ENCODE measurements around the gene FRMD4A.
A peak's percentile ranks its signal among the peaks of the same experiment; 100 is the strongest.

FRMD4A gene

DNA sequence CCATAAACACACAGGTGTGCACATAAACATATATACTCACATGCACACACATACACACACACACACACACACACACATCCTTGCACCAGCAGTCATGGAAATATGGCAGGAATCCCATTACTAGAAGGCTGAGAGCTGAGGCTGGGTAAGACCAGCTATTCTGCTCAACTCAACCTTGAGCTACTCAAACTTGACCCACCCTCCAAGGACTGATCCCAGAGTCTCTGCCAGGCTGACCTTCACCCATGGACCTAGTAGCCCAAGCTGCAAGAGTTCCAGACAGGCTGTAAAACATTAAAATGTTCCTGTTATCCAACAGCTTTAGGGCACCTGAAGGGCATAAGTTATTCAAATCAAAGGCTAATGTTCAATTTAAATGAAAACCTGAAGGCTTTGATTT, 134.6 kb downstream of the FRMD4A start:
- no peak for DNase-seq (ENCODE audit: extremely low read depth, low read depth)
- TF ChIP-seq, protein P1, sequence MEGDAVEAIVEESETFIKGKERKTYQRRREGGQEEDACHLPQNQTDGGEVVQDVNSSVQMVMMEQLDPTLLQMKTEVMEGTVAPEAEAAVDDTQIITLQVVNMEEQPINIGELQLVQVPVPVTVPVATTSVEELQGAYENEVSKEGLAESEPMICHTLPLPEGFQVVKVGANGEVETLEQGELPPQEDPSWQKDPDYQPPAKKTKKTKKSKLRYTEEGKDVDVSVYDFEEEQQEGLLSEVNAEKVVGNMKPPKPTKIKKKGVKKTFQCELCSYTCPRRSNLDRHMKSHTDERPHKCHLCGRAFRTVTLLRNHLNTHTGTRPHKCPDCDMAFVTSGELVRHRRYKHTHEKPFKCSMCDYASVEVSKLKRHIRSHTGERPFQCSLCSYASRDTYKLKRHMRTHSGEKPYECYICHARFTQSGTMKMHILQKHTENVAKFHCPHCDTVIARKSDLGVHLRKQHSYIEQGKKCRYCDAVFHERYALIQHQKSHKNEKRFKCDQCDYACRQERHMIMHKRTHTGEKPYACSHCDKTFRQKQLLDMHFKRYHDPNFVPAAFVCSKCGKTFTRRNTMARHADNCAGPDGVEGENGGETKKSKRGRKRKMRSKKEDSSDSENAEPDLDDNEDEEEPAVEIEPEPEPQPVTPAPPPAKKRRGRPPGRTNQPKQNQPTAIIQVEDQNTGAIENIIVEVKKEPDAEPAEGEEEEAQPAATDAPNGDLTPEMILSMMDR (IDR thresholded peaks at IDR 0.05; ENCODE audit: low read depth, low read length, missing control alignments), result no peak
- H3K4me3 ChIP-seq (replicated peaks; ENCODE audit: low read depth, low read length), result no peak overlapping the region

- no peak for DNase-seq (ENCODE audit: extremely low read depth, low read depth)
- TF ChIP-seq, protein P1 (IDR thresholded peaks at IDR 0.05; ENCODE audit: low read depth, low read length, missing control alignments), result no peak
- no peak overlapping the region for H3K4me3 ChIP-seq (replicated peaks; ENCODE audit: low read depth, low read length)
Measured at GRCh38 chr10:14195433-14195832, 135.3 kb downstream of the FRMD4A start.

GRCh38 chr10:14192746-14193145, 138.0 kb downstream of the FRMD4A start:
- no peak for DNase-seq (ENCODE audit: extremely low read depth, low read depth)
- no peak overlapping the region for H3K4me3 ChIP-seq (replicated peaks; ENCODE audit: low read depth, low read length)
- TF ChIP-seq, protein P1 (IDR thresholded peaks at IDR 0.05; ENCODE audit: low read depth, low read length, missing control alignments), result no peak

- TF ChIP-seq, protein P1 (IDR thresholded peaks at IDR 0.05; ENCODE audit: low read depth, low read length, missing control alignments), result no peak
- no peak for DNase-seq (ENCODE audit: extremely low read depth, low read depth)
- H3K4me3 ChIP-seq (replicated peaks; ENCODE audit: low read depth, low read length), result no peak overlapping the region
Measured at GRCh38 chr10:14191871-14192270, 138.9 kb downstream of the FRMD4A start.

DNA sequence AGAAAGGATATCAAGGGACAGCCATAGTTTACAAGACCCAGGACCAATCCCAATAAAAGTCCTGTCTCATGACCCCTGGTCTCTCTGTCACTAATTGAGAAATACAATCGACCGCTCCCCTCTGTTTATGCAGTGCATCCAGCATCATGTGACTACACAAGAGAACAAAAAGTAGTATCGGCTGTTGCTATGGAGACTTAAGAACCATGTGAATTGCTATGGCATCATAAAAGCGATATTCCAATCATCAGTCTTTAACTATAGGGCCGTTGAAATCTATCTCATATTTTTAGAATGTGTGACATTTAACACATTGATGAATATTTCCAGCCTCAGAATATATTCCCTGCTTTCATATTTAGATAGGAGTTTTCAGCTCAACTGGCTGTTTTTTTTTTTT, 139.3 kb downstream of the FRMD4A start:
- no peak overlapping the region for H3K4me3 ChIP-seq (replicated peaks; ENCODE audit: low read depth, low read length)
- no peak for DNase-seq (ENCODE audit: extremely low read depth, low read depth)
- TF ChIP-seq, protein P1 (IDR thresholded peaks at IDR 0.05; ENCODE audit: low read depth, low read length, missing control alignments), result no peak

GRCh38 chr10:14190702-14191101, 140.0 kb downstream of the FRMD4A start:
- DNase-seq (ENCODE audit: extremely low read depth, low read depth), result no peak
- no peak overlapping the region for H3K4me3 ChIP-seq (replicated peaks; ENCODE audit: low read depth, low read length)
- TF ChIP-seq, protein P1 (IDR thresholded peaks at IDR 0.05; ENCODE audit: low read depth, low read length, missing control alignments), result no peak

DNA sequence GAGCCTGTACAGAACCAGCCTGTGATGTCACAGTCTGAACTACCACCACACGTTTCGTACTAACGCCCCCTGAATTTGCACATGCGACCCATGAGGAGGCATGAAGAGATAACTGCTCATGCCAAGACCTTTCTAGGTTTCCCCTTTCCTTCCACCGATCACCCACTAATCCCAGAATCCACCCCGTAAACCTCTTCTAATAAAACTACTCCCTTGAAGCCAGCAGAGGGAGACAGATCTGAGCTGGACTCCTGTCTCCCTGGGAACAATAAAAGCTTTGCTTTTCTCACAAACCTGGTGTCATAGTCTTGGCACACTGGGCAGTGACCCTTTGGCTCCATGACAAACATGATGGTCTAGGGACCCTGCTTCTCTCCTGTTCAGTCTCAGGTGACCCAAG, 144.5 kb downstream of the FRMD4A start:
- TF ChIP-seq, protein P1 (IDR thresholded peaks at IDR 0.05; ENCODE audit: low read depth, low read length, missing control alignments), result peak; percentile 51
- no peak for DNase-seq (ENCODE audit: extremely low read depth, low read depth)
- H3K4me3 ChIP-seq (replicated peaks; ENCODE audit: low read depth, low read length), result no peak overlapping the region
